GM19468 (cell line): Measurements from ENCODE around the gene DNM2.

Source experiments
- ATAC-seq: cut with Tn5 transposase; IDR thresholded peaks from one replicate; pipeline ENCODE4 v1.9.1; 2021; ENCODE audit warnings: mild to moderate bottlenecking, moderate library complexity, moderate number of reproducible peaks; ENCODE audit not compliant: unreplicated experiment; ENCODE audit errors: extremely low read depth

DNM2 gene

GRCh38 chr19:10768369-10768768, 50.5 kb downstream of the DNM2 start:
- ATAC-seq = no peak

DNA sequence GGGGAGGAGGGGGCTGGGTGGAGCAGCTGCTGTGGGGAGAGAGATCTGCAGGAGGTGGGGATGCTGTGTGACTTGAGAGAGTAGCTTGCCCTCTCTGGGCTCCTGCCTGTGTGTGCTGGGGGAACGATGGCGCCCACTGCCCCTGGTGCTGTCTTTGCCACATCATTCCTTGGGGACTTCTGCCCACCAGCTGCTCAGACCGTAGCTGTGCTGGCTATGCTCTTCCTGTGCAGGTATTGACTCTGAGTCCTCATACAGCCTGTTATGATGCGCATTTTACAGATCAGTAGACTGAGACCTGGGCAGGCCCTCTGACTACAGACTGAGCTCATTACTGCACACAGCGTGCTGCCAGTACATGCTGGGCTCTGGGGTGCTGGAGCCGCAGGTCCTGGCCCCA, 51.1 kb downstream of the DNM2 start:
- no peak for ATAC-seq

DNA sequence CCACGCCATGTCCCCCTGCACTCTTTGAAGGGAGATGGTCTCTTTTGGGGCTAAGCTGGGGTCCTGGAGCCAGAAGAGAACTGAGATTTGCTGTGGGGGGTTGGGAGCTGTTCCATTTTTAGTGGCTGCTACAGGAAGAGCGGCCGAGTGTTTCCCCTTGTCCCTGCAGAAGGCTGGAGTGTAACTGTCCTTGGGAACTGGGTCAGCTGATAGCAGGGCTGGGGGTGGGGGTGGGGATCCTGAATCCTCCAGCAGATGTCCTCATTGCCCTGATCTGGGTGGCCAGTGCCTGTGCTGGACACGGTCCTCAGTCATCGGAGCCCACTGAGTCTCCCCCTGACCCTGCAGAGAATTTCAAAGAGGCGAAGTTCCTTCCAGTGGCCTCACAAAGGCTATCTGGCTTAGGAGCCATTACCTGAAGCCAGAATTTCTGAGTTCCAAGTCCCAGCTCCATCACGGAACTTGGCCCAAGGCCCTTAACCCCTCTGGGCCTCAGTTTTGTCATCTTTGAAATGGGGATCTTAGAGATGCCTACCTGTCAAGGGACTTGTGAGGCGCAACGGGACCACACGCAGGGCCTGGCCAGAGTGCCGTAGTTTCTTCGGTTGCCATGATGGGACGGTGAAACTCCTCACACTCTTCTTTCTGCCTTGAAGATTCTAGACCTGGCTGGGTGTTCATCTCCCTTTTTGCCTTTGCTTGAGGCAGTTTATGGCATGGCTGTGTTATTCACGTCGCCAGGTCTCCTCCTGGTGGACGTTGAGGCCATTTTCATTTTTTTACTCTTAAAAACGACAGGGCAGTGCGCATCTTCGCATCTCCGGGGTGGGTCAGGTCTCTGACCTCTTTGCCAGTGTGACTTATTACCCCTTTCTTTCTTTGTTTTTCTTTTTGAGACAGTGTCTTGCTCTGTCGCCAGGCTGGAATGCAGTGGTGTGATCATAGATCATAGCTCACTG, 51.9 kb downstream of the DNM2 start:
- no peak for ATAC-seq

DNA sequence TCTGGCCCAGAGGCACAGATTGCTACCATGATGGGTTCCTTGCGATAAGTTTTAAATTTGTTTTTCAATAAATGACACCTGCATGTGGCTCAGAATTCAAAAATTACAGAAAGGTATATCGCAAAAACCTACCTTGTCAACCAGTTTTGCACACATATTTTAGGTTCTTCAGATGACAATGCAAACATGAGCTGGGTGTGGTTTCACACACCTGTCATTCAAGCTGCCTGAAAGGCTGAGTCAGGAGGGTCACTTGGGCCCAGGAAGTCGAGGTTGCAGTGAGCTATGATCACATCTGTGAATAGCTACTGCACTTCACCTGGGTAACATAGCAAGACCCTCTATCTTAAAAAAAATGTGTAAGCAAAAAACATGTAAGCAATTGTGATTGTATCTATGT, 56.1 kb downstream of the DNM2 start:
- ATAC-seq = no peak

- ATAC-seq = no peak
These were observed 57.0 kb downstream of the DNM2 start for GRCh38 chr19:10774893-10775292.

- no peak for ATAC-seq
These were observed 59.2 kb downstream of the DNM2 start for GRCh38 chr19:10776900-10777650.

GRCh38 chr19:10780368-10780767, 62.5 kb downstream of the DNM2 start:
- ATAC-seq = no peak

GRCh38 chr19:10782795-10783194, 64.9 kb downstream of the DNM2 start:
- ATAC-seq = no peak

DNA sequence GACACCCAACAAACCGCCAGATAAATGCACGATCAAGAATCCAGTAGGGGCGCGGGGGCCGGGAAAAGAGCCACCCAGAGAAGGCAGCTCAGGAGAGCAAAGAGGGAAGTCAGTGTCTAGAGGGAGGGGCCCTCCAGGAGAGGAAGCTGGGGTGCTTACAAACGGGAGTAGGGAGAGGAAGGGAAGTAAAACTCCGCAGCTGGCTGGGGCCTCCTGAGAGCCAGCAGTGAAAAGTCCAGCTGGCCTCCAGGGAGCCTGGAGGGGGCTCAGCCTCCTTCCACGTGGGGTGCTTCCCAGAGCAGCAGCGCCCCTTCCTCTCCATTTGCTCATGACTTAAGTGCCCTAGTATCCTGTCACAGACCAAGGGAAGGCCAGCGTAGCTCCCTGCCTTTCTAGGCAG, 66.4 kb downstream of the DNM2 start:
- ATAC-seq = no peak

GRCh38 chr19:10788146-10788545, 70.3 kb downstream of the DNM2 start:
- ATAC-seq = no peak

DNA sequence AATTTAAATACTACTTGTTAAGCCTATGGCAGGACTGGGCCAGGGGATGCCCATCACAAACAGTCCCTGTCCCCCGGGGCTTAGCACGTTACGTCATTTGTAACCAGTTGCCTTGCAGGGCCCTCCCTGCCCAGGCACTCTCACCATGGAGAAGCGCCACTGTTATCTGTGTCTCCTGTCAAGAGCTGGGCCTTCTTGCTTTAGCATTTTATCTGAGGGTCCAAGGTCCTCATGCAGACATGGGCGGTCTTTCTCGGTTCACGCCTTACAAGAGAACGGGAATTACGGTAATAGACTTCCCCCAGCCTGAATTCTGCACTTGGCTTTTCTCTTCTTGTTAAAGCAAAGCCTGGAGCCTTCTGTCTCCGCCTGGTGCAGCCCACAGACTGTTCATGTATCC, 72.0 kb downstream of the DNM2 start:
- ATAC-seq = no peak

DNA sequence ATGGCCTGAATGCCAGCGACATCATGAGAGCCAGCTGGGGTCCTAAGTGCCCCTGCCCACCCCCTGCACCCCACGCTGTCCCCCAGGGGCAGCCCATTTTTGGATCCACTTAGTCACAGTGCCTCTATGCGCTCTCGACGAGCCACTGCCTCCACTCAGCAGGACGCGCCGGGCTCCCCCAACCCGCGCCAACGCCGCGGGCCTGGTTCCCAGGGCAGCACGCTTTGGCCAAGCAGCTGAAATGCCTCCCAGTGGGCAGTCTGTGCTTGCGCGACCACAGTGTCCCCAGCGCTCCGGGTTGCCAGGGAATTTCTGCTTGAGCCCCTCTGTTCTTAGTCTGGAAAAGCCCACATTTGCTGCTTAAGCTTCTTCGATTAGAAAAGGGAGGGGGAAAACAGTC, 78.8 kb downstream of the DNM2 start:
- no peak for ATAC-seq

GRCh38 chr19:10797078-10797477, 79.2 kb downstream of the DNM2 start:
- no peak for ATAC-seq

DNA sequence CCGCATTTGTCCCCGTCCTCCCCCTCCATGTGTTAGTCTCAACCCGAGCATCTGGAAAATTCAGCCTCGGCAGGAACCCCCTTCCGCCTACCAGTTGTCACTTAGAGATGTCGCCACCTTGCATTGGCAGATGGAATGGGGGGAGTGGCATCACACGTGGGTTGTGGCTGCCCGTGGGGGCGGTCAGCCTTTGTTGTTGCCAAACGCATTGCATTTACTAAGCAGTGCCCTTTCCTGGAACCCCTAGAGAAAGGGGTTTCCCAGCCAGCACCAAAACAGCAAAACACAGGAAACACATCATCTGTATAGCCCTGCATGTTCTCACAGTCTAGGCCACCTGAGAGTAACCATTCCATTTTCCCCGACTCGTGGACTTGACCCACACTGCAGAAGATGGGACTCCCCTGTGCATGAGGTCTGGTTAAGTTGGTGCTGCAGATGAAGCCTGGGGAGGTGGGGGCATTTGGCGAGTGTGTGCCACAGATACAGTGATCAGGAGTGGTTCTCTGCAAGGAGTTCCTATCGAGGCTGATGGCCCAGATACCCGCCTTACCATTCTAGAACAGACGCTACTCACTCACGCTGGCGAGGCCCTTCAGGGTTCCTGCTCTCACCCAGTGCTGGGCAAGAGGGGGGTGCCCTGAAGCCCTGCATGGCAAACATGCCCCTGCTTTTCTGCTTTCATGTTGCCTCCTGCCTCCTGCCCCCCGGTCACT, 79.8 kb downstream of the DNM2 start:
- no peak for ATAC-seq

- ATAC-seq = no peak
These were observed 82.6 kb downstream of the DNM2 start for GRCh38 chr19:10800488-10800887.

DNA sequence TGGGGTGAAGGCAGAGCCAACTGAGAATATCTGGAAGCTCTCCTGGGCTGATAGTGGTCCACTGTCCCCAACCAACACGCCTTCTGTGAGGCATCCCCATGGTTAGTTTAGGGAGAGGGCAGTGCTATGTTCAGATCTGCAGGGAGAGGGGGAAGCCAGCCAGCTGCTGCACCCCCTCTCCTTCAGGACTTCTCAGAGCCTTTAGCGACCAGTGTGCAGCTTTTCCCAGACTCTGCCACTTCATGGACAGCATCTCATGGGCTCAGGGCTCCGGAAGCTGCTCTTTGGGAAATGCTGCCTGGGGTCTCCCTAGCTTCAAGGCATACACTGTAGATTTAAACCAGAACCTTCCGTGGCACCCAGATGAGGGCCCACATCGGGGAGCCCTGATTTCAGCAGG, 84.6 kb downstream of the DNM2 start:
- ATAC-seq = no peak

DNA sequence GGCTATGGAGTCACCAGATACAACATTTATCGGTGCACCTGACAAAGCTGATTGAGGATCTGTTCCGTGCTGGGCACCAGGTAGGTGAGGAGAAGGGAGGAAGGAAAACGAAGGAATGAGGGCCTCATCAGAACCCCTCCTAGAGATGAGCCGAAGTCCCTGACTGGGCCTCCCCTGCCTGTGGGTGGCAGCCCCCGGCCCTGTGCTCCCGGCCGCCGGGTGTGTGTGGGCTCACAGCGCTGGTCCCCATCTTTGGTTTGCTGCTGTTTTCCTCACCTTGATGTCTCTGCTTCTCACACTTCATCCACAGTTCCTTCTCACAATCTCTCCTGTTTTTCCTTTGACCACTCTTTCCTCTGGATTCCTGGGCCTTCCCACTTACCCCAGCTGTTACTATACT, 85.4 kb downstream of the DNM2 start:
- no peak for ATAC-seq

- ATAC-seq = no peak
These were observed 87.3 kb downstream of the DNM2 start for GRCh38 chr19:10805065-10805757.

DNA sequence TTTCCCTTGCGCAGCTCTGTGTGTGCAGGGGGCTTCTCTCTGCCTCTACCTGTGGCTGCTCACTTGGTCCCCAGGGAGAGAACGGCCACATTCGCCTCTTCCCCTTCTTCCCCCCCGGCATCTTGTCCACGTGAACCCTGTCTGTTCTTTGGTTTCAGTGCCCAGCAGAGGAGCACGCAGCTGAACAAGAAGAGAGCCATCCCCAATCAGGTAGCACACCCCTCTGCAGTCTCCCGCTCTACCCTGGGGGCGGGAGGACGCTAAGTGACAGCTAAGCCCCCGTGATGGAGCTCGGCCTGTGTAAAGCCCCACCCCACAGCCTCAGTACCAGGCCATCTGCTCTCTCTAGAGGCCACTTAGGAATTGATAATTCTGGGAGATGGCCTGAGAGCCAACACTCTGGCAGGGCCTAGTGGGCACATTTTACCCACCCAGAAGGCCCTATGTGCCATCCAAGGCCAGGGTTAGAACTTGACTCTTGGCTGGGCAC, 87.9 kb downstream of the DNM2 start:
- no peak for ATAC-seq
